GM23338 (cell line): ENCODE data around the gene CCL8. TPM values are rescaled to one million over a fixed set of nuclear protein-coding genes. Genes with fewer than 3 reads are reported as not detected.

ENCODE experiments used
- ATAC-seq: fragments of 200-7000 bp; cut with Tn5 transposase; 3 replicates; pipeline ENCODE4 v1.9.1; 2020
- DNase-seq: peaks from one replicate; pipeline ENCODE4 v3.0.0-alpha.2; 2015; ENCODE audit warnings: low spot score
- H2AFZ ChIP-seq: fragments of 200-600 bp; sonication (generic); 2 replicates; pipeline ENCODE4 v1.8.0; 2016; ENCODE audit warnings: antibody characterized with exemption, mild to moderate bottlenecking, moderate library complexity
- H3F3A ChIP-seq: fragments of 200-600 bp; sonication (generic); replicated peaks from 2 replicates; pipeline ENCODE4 v1.8.0; 2017; ENCODE audit warnings: antibody characterized with exemption, mixed run types, low read depth
- H3K27ac ChIP-seq: fragments of 200-600 bp; sonication (generic); 2 replicates; pipeline ENCODE4 v1.6.1; 2016; ENCODE audit warnings: low read depth
- H3K27me3 ChIP-seq: fragments of 200-600 bp; sonication (generic); 2 replicates; pipeline ENCODE4 v1.8.0; 2016; ENCODE audit warnings: mild to moderate bottlenecking, mixed run types, moderate library complexity; ENCODE audit not compliant: insufficient read depth
- H3K36me3 ChIP-seq: fragments of 200-600 bp; sonication (generic); 2 replicates; pipeline ENCODE4 v1.8.0; 2016; ENCODE audit warnings: mild to moderate bottlenecking; ENCODE audit not compliant: insufficient read depth
- H3K4me1 ChIP-seq: fragments of 200-600 bp; sonication (generic); 2 replicates; pipeline ENCODE4 v1.8.0; 2016; ENCODE audit warnings: mild to moderate bottlenecking, moderate library complexity; ENCODE audit not compliant: insufficient read depth
- H3K4me2 ChIP-seq: fragments of 200-600 bp; sonication (generic); 2 replicates; pipeline ENCODE4 v1.7.1; 2017; ENCODE audit warnings: mixed run types
- H3K4me3 ChIP-seq: fragments of 200-600 bp; sonication (generic); 2 replicates; pipeline ENCODE4 v1.6.1; 2016; ENCODE audit warnings: mixed run types
- H3K79me2 ChIP-seq: fragments of 200-600 bp; sonication (generic); replicated peaks from 2 replicates; pipeline ENCODE4 v1.8.0; 2017; ENCODE audit warnings: mild to moderate bottlenecking; ENCODE audit not compliant: insufficient read depth
- H3K9me2 ChIP-seq: fragments of 200-600 bp; sonication (generic); 2 replicates; pipeline ENCODE4 v1.8.0; 2017; ENCODE audit not compliant: insufficient read depth
- H4K20me1 ChIP-seq: fragments of 200-600 bp; sonication (generic); replicated peaks from 2 replicates; pipeline ENCODE4 v1.8.0; 2017; ENCODE audit warnings: mild to moderate bottlenecking; ENCODE audit not compliant: insufficient read depth
- H3K27ac Mint-ChIP-seq: 2 replicates; pipeline ENCODE4 v1.8.0; 2020; ENCODE audit warnings: inconsistent platforms, mild to moderate bottlenecking, moderate library complexity, mixed read lengths
- H3K27me3 Mint-ChIP-seq: 3 replicates; pipeline ENCODE4 v1.8.0; 2022; ENCODE audit warnings: low read depth, mild to moderate bottlenecking, moderate library complexity, mixed read lengths, inconsistent platforms; ENCODE audit not compliant: insufficient read depth, poor library complexity
- H3K36me3 Mint-ChIP-seq: 3 replicates; pipeline ENCODE4 v1.8.0; 2021; ENCODE audit warnings: low read depth, mild to moderate bottlenecking, inconsistent platforms, moderate library complexity, mixed read lengths
- H3K4me1 Mint-ChIP-seq: 3 replicates; pipeline ENCODE4 v1.8.0; 2020; ENCODE audit warnings: mild to moderate bottlenecking, inconsistent platforms, mixed read lengths
- H3K4me3 Mint-ChIP-seq: 3 replicates; pipeline ENCODE4 v1.8.0; 2021; ENCODE audit warnings: moderate library complexity, mild to moderate bottlenecking, inconsistent platforms, mixed read lengths
- H3K9me3 Mint-ChIP-seq: 3 replicates; pipeline ENCODE4 v1.8.0; 2020; ENCODE audit warnings: moderate library complexity, mild to moderate bottlenecking, inconsistent platforms, mixed read lengths
- CREB1 ChIP-seq: fragments of 250-450 bp; sonication (Bioruptor Pico); IDR thresholded peaks from 2 replicates; pipeline ENCODE4 v1.5.0; 2020; ENCODE audit warnings: low read depth, mild to moderate bottlenecking, moderate library complexity
- JUNB ChIP-seq: IDR thresholded peaks from one replicate; pipeline ENCODE4 v1.6.1; 2016; ENCODE audit warnings: antibody characterized with exemption; ENCODE audit not compliant: unreplicated experiment
- NANOG ChIP-seq: IDR thresholded peaks from 2 replicates; pipeline ENCODE4 v1.6.1; 2016; ENCODE audit warnings: antibody characterized with exemption, borderline replicate concordance
- POLR2AphosphoS5 ChIP-seq: IDR thresholded peaks from 2 replicates; pipeline ENCODE4 v1.6.1; 2016; ENCODE audit warnings: antibody characterized with exemption, low read depth
- STAT1 ChIP-seq: IDR thresholded peaks from one replicate; pipeline ENCODE4 v1.6.1; 2016; ENCODE audit warnings: antibody characterized with exemption; ENCODE audit not compliant: unreplicated experiment
- ZNF114 ChIP-seq: fragments of 250-450 bp; sonication (Bioruptor Pico); IDR thresholded peaks from 2 replicates; pipeline ENCODE4 v1.5.0; 2020; ENCODE audit warnings: mild to moderate bottlenecking, moderate library complexity
- ZNF331 ChIP-seq: fragments of 250-450 bp; sonication (Bioruptor Pico); IDR thresholded peaks from 2 replicates; pipeline ENCODE4 v1.5.0; 2020; ENCODE audit warnings: low read depth, mild to moderate bottlenecking, moderate library complexity
- polyA plus RNA-seq: library from polyadenylated mRNA; unstranded; fragments of >200 nt; fragmentation: Nextera tagmentation; extraction: Ambion mirVana; gene quantifications from 2 replicates; pipeline ENCODE4 v1.2.1, GENCODE V29; 2016
- total RNA-seq: library from RNA; depleted of rRNA; stranded (reverse); fragments of >200 nt; shearing (Covaris generic); gene quantifications from 2 replicates; pipeline ENCODE4 v1.2.3, GENCODE V29; 2014
- TF ChIP-seq, protein P1 (sequence below): IDR thresholded peaks from 2 replicates; pipeline ENCODE4 v1.6.1; 2016; ENCODE audit warnings: antibody characterized with exemption
- TF ChIP-seq, protein P2 (sequence below), 2 experiments: fragments of 200-600 bp in 1 of 2; sonication (generic) in 1 of 2; conservative IDR thresholded peaks; 2 replicates each; pipeline versions ENCODE4 v1.5.1 to v1.6.1; 2016 to 2017; ENCODE audit warnings: antibody characterized with exemption in 2 of 2, low read depth in 2 of 2, mild to moderate bottlenecking in 2 of 2, moderate library complexity in 1 of 2
- TF ChIP-seq, protein P3 (sequence below): IDR thresholded peaks from one replicate; pipeline ENCODE4 v1.6.1; 2018; ENCODE audit warnings: antibody characterized with exemption; ENCODE audit not compliant: unreplicated experiment

CCL8 gene
- total and polyA plus RNA-seq, 2 experiments from 2014 or later = not detected

DNA sequence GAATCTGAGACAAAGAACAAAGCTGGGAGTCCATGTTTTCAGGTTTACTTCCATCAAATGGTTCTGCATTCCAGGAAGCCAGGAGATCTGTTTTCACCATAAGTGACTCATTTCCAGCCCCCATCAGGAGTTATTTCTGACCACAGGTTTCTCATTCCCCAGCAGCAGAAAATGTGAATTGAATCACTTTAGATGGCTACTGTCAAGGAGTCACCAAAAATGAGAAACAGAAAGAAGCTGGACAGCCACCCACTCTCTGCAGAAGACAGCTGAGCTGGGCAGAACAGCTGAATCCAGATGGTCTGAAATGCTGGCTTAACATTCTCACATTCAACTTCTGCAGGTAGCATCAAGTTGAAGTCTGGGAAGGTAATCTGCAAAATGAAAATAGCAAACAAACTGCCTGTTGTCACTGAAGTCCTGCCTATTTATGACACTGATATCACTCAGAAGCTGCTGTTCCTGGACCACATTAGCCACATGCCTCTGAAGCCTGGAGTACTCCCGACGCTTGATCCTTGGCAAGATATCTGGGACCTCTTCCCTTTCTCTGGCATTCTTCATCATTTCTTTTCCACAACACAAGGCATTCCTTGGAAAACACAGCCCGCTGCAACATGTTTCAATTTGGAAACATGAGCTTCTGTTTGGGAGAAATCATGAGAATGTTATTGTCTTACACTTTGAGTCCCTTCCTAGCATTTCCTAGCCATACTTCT is 18.4 kb upstream of the CCL8 start:
- Histone ChIP-seq H3K4me3 (no peak overlapping the region), H3K36me3 (no peaks in the 10 kb centered on the region), H3F3A (no peaks in the 10 kb centered on the region), H4K20me1 (no peaks in the 10 kb centered on the region), H3K79me2 (no peaks in the 10 kb centered on the region), H3K27ac (no peak overlapping the region), H2AFZ (no peak overlapping the region), H3K4me2 (no peak overlapping the region), H3K4me1 (peaks cover 5% of the 10 kb centered on the region; the same call in 1 of the 2 replicates), H3K9me2 (no peaks in the 10 kb centered on the region; the same call in 1 of the 2 replicates), H3K27me3 (peaks cover 4% of the 10 kb centered on the region; the same call in 1 of the 2 replicates)
- DNase-seq (no peak), ATAC-seq (no peak)
- Mint-ChIP-seq H3K4me1 (peaks cover 6% of the 10 kb centered on the region; the same call in 2 of the 3 replicates), H3K9me3 (no peaks in the 10 kb centered on the region), H3K27me3 (peaks cover 11% of the 10 kb centered on the region), H3K27ac (no peak overlapping the region), H3K36me3 (no peaks in the 10 kb centered on the region), H3K4me3 (no peak overlapping the region)
- TF ChIP-seq, protein P1, sequence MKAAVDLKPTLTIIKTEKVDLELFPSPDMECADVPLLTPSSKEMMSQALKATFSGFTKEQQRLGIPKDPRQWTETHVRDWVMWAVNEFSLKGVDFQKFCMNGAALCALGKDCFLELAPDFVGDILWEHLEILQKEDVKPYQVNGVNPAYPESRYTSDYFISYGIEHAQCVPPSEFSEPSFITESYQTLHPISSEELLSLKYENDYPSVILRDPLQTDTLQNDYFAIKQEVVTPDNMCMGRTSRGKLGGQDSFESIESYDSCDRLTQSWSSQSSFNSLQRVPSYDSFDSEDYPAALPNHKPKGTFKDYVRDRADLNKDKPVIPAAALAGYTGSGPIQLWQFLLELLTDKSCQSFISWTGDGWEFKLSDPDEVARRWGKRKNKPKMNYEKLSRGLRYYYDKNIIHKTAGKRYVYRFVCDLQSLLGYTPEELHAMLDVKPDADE = no peak
- TF ChIP-seq STAT1 (no peak), ZNF114 (CRISPR knock-in tag) (no peak), NANOG (no peak)

DNA sequence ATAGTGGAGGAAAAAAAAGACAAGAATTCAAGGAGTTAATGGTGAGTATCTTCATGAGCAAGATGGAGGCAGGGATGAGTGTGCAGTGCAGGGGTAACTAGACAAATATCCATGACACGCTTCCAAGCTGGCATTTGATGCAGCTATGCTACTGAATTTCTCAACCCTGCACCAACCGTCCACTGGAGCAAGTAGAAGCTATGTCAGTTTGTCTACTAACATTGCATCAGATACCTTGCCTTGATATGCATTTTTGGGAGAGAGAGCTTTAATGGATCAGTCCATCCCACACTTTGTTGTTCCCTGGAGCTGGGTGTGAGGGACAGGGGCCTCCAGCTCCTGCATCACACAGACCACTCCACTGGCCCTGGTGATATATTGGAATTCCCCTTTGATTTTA is 17.2 kb upstream of the CCL8 start:
- no peak for DNase-seq
- Histone ChIP-seq H3F3A (no peaks in the 10 kb centered on the region), H3K4me2 (no peak overlapping the region), H3K4me1 (peaks cover 5% of the 10 kb centered on the region; the same call in 1 of the 2 replicates), H3K79me2 (no peaks in the 10 kb centered on the region), H3K9me2 (no peaks in the 10 kb centered on the region; the same call in 1 of the 2 replicates), H3K4me3 (no peak overlapping the region), H4K20me1 (no peaks in the 10 kb centered on the region), H3K36me3 (no peaks in the 10 kb centered on the region), H3K27me3 (peaks cover 4% of the 10 kb centered on the region; the same call in 1 of the 2 replicates), H3K27ac (no peak overlapping the region), H2AFZ (no peak overlapping the region)
- H3K27ac Mint-ChIP-seq = no peak overlapping the region
- no peak overlapping the region for H3K4me3 Mint-ChIP-seq
- no peak for ATAC-seq
- H3K27me3 Mint-ChIP-seq = peaks cover 11% of the 10 kb centered on the region
- peaks cover 6% of the 10 kb centered on the region; the same call in 2 of the 3 replicates for H3K4me1 Mint-ChIP-seq
- H3K36me3 Mint-ChIP-seq = no peaks in the 10 kb centered on the region
- H3K9me3 Mint-ChIP-seq = no peaks in the 10 kb centered on the region
- TF ChIP-seq, protein P2, sequence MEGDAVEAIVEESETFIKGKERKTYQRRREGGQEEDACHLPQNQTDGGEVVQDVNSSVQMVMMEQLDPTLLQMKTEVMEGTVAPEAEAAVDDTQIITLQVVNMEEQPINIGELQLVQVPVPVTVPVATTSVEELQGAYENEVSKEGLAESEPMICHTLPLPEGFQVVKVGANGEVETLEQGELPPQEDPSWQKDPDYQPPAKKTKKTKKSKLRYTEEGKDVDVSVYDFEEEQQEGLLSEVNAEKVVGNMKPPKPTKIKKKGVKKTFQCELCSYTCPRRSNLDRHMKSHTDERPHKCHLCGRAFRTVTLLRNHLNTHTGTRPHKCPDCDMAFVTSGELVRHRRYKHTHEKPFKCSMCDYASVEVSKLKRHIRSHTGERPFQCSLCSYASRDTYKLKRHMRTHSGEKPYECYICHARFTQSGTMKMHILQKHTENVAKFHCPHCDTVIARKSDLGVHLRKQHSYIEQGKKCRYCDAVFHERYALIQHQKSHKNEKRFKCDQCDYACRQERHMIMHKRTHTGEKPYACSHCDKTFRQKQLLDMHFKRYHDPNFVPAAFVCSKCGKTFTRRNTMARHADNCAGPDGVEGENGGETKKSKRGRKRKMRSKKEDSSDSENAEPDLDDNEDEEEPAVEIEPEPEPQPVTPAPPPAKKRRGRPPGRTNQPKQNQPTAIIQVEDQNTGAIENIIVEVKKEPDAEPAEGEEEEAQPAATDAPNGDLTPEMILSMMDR (conservative IDR thresholded peaks at IDR 0.05; ENCODE audit: low read depth in 2 of 2) = no peak
- TF ChIP-seq JUNB (no peak), CREB1 (CRISPR knock-in tag) (no peak), STAT1 (no peak), NANOG (no peak), ZNF331 (CRISPR knock-in tag) (no peak), POLR2AphosphoS5 (no peak)
- TF ChIP-seq, protein P3, sequence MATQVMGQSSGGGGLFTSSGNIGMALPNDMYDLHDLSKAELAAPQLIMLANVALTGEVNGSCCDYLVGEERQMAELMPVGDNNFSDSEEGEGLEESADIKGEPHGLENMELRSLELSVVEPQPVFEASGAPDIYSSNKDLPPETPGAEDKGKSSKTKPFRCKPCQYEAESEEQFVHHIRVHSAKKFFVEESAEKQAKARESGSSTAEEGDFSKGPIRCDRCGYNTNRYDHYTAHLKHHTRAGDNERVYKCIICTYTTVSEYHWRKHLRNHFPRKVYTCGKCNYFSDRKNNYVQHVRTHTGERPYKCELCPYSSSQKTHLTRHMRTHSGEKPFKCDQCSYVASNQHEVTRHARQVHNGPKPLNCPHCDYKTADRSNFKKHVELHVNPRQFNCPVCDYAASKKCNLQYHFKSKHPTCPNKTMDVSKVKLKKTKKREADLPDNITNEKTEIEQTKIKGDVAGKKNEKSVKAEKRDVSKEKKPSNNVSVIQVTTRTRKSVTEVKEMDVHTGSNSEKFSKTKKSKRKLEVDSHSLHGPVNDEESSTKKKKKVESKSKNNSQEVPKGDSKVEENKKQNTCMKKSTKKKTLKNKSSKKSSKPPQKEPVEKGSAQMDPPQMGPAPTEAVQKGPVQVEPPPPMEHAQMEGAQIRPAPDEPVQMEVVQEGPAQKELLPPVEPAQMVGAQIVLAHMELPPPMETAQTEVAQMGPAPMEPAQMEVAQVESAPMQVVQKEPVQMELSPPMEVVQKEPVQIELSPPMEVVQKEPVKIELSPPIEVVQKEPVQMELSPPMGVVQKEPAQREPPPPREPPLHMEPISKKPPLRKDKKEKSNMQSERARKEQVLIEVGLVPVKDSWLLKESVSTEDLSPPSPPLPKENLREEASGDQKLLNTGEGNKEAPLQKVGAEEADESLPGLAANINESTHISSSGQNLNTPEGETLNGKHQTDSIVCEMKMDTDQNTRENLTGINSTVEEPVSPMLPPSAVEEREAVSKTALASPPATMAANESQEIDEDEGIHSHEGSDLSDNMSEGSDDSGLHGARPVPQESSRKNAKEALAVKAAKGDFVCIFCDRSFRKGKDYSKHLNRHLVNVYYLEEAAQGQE = no peak
